HUES6 (cell line): ENCODE data around the gene FBXW5.

Experiments used
- H3K27ac ChIP-seq: 2 replicates; pipeline ENCODE4 v1.7.0; 2013; ENCODE audit warnings: low read depth, mild to moderate bottlenecking, low read length, inconsistent platforms
- H3K27me3 ChIP-seq: 2 replicates; pipeline ENCODE4 v1.6.1; 2013; ENCODE audit warnings: low read length; ENCODE audit not compliant: control insufficient read depth, insufficient read depth
- H3K36me3 ChIP-seq: 2 replicates; pipeline ENCODE4 v1.6.1; 2013; ENCODE audit warnings: low read length; ENCODE audit not compliant: control insufficient read depth, insufficient read depth
- H3K4me1 ChIP-seq: 2 replicates; pipeline ENCODE4 v1.6.1; 2013; ENCODE audit warnings: low read length; ENCODE audit not compliant: control insufficient read depth, insufficient read depth
- H3K4me3 ChIP-seq: 2 replicates; pipeline ENCODE4 v1.5.1; 2013; ENCODE audit warnings: low read depth, low read length
- H3K9ac ChIP-seq: one replicate; pipeline ENCODE4 v1.6.1; 2013; ENCODE audit warnings: mild to moderate bottlenecking, low read length
- H3K9me3 ChIP-seq: 2 replicates; pipeline ENCODE4 v1.6.1; 2013; ENCODE audit warnings: low read depth, low read length; ENCODE audit not compliant: control insufficient read depth, insufficient read depth

FBXW5 gene

GRCh38 chr9:136944519-136945332 lies at the start of gene FBXW5, which contains the start of gene C8G:
FBXW5 (minus strand) TSS chr9:136944738; CDS start chr9:136944083, 655 bp downstream.
C8G (plus strand) TSS chr9:136945243; CDS start chr9:136945321, 78 bp downstream.
- peaks cover 13% of the 10 kb centered on the region for H3K4me1 ChIP-seq
- 0 out of 2 replicates have a peak within 1 kb of the TSS, but pooled peaks have one; percentile 34 for H3K27ac ChIP-seq

GRCh38 chr9:136992819-136993369 lies 48.4 kb upstream of the FBXW5 start:
- Histone ChIP-seq H3K27ac (no peak overlapping the region), H3K27me3 (peaks cover 23% of the 10 kb centered on the region), H3K9ac (peak overlapping the region; percentile 56), H3K4me3 (peak overlapping the region; percentile 74), H3K4me1 (peaks cover 20% of the 10 kb centered on the region), H3K9me3 (peaks cover 11% of the 10 kb centered on the region), H3K36me3 (no peaks in the 10 kb centered on the region)

More at GRCh38 chr9:136944519-136945332, at the start of gene FBXW5, which contains the start of gene C8G:
- no peaks in the 10 kb centered on the region for H3K27me3 ChIP-seq
- H3K9me3 ChIP-seq, result no peaks in the 10 kb centered on the region
- peak within 1 kb of the TSS; percentile 87 for H3K4me3 ChIP-seq
- peaks cover 31% of the 10 kb centered on the region for H3K36me3 ChIP-seq
- peak within 1 kb of the TSS; percentile 87 for H3K9ac ChIP-seq

- Histone ChIP-seq H3K36me3 (no peaks in the 10 kb centered on the region), H3K4me1 (peaks cover 17% of the 10 kb centered on the region), H3K9me3 (peaks cover 11% of the 10 kb centered on the region), H3K4me3 (peak within 1 kb of the TSS; percentile 74), H3K27ac (no peak within 1 kb of the TSS; the same call in 1 of the 2 replicates), H3K9ac (peak within 1 kb of the TSS; percentile 56), H3K27me3 (peaks cover 23% of the 10 kb centered on the region)
Measured at GRCh38 chr9:136991993-136992818, 47.7 kb upstream of the FBXW5 start, which contains the start of gene PAXX. PAXX (plus strand) TSS chr9:136992422; CDS start chr9:136992444, 22 bp downstream.

GRCh38 chr9:136990242-136990911 lies 45.8 kb upstream of the FBXW5 start:
- Histone ChIP-seq H3K27me3 (peaks cover 18% of the 10 kb centered on the region), H3K9me3 (peaks cover 11% of the 10 kb centered on the region), H3K27ac (no peak overlapping the region), H3K4me1 (peaks cover 4% of the 10 kb centered on the region; the same call in 1 of the 2 replicates), H3K36me3 (no peaks in the 10 kb centered on the region), H3K9ac (no peak overlapping the region), H3K4me3 (no peak overlapping the region)

- H3K27ac ChIP-seq, result no peak overlapping the region
- peaks cover 11% of the 10 kb centered on the region for H3K9me3 ChIP-seq
- no peaks in the 10 kb centered on the region for H3K36me3 ChIP-seq
- peaks cover 19% of the 10 kb centered on the region; the same call in 1 of the 2 replicates for H3K27me3 ChIP-seq
- no peak overlapping the region for H3K9ac ChIP-seq
- H3K4me3 ChIP-seq, result no peak overlapping the region
- H3K4me1 ChIP-seq, result peaks cover 8% of the 10 kb centered on the region
Measured at GRCh38 chr9:136988872-136989271, 44.3 kb upstream of the FBXW5 start.

- H3K4me3 ChIP-seq, result no peak overlapping the region
- H3K9me3 ChIP-seq, result peaks cover 8% of the 10 kb centered on the region
- no peak overlapping the region for H3K9ac ChIP-seq
- peaks cover 22% of the 10 kb centered on the region; the same call in 1 of the 2 replicates for H3K27me3 ChIP-seq
- H3K4me1 ChIP-seq, result peaks cover 4% of the 10 kb centered on the region
- H3K27ac ChIP-seq, result no peak overlapping the region
- H3K36me3 ChIP-seq, result no peaks in the 10 kb centered on the region
Measured at GRCh38 chr9:136985853-136986252, 41.3 kb upstream of the FBXW5 start.

GRCh38 chr9:136985027-136985602 lies 40.6 kb upstream of the FBXW5 start:
- Histone ChIP-seq H3K9me3 (peaks cover under 1% of the 10 kb centered on the region; the same call in 1 of the 2 replicates), H3K9ac (no peak overlapping the region), H3K4me3 (peak overlapping the region; percentile 46), H3K27ac (no peak overlapping the region), H3K4me1 (peaks cover 4% of the 10 kb centered on the region), H3K36me3 (no peaks in the 10 kb centered on the region), H3K27me3 (peaks cover 22% of the 10 kb centered on the region; the same call in 1 of the 2 replicates)

- no peaks in the 10 kb centered on the region for H3K9me3 ChIP-seq
- peaks cover 22% of the 10 kb centered on the region; the same call in 1 of the 2 replicates for H3K27me3 ChIP-seq
- peaks cover 4% of the 10 kb centered on the region for H3K4me1 ChIP-seq
- H3K4me3 ChIP-seq, result peak overlapping the region; percentile 46; the same call in 1 of the 2 replicates
- no peaks in the 10 kb centered on the region for H3K36me3 ChIP-seq
- no peak overlapping the region for H3K9ac ChIP-seq
- H3K27ac ChIP-seq, result no peak overlapping the region
Measured at GRCh38 chr9:136984464-136985026, 40.0 kb upstream of the FBXW5 start.

GRCh38 chr9:136983656-136984314 lies 39.2 kb upstream of the FBXW5 start:
- Histone ChIP-seq H3K4me1 (peaks cover 4% of the 10 kb centered on the region), H3K27ac (no peak overlapping the region), H3K4me3 (no peak overlapping the region), H3K36me3 (no peaks in the 10 kb centered on the region), H3K9me3 (no peaks in the 10 kb centered on the region), H3K27me3 (peaks cover 22% of the 10 kb centered on the region; the same call in 1 of the 2 replicates), H3K9ac (no peak overlapping the region)
